HepG2 (cell line): ENCODE data around the gene CCT6A. TPM values are rescaled to one million over a fixed set of nuclear protein-coding genes. Genes with fewer than 3 reads are reported as not detected.
A peak's percentile ranks its signal among the peaks of the same experiment; 100 is the strongest.

Source experiments
- CAMTA2 ChIP-seq: sonication (generic); formaldehyde crosslinking; IDR thresholded peaks from 2 replicates; pipeline ENCODE4 v1.4.0; 2020; ENCODE audit warnings: mild to moderate bottlenecking, missing genetic modification reagents, borderline replicate concordance
- CBX2 ChIP-seq, 2 experiments: fragments of 200-600 bp in 1 of 2; sonication (generic); formaldehyde crosslinking in 1 of 2; IDR thresholded peaks; 2 replicates each; pipeline versions ENCODE4 v1.7.0 to v1.8.1; 2018 to 2022; ENCODE audit warnings: low read depth in 2 of 2, low read length in 1 of 2, mild to moderate bottlenecking in 1 of 2, missing genetic modification reagents in 1 of 2
- CEBPB ChIP-seq: IDR thresholded peaks from 2 replicates; pipeline ENCODE4 v1.6.1; 2011; ENCODE audit warnings: low read depth, low read length, improper control_type of control experiment, borderline replicate concordance
- GTF3A ChIP-seq: sonication (generic); formaldehyde crosslinking; conservative IDR thresholded peaks from 2 replicates; pipeline ENCODE4 v1.4.0; 2020; ENCODE audit warnings: mild to moderate bottlenecking, missing genetic modification reagents
- JUNB ChIP-seq: sonication (generic); formaldehyde crosslinking; IDR thresholded peaks from 2 replicates; pipeline ENCODE4 v1.8.0; 2022; ENCODE audit warnings: missing genetic modification reagents, mild to moderate bottlenecking, borderline replicate concordance
- KDM1A ChIP-seq: IDR thresholded peaks from 2 replicates; pipeline ENCODE4 v1.6.1; 2016; ENCODE audit warnings: missing compliant biosample characterization
- PLRG1 ChIP-seq: fragments of 450-650 bp; conservative IDR thresholded peaks from 2 replicates; pipeline ENCODE4 v1.6.1; 2016
- THAP11 ChIP-seq: IDR thresholded peaks from 2 replicates; pipeline ENCODE4 v1.6.1; 2016; ENCODE audit warnings: missing biosample characterization, missing genetic modification reagents
- ZNF101 ChIP-seq: sonication (generic); formaldehyde crosslinking; IDR thresholded peaks from 2 replicates; pipeline ENCODE4 v1.4.0; 2020; ENCODE audit warnings: mild to moderate bottlenecking, low read depth, missing genetic modification reagents, borderline replicate concordance
- ZNF790 ChIP-seq: sonication (generic); formaldehyde crosslinking; IDR thresholded peaks from 2 replicates; pipeline ENCODE4 v1.8.0; 2022; ENCODE audit warnings: missing genetic modification reagents, mild to moderate bottlenecking, borderline replicate concordance
- polyA plus RNA-seq, 8 experiments: library from polyadenylated mRNA; depleted of rRNA in 3 of 8; stranded (reverse) in 7 of 8; unstranded in 1 of 8; fragments of >200 nt; fragmentation: Illumina TruSeq in 4 of 8; extraction: Trizol in 4 of 8; gene quantifications; 2 replicates each; pipeline versions ENCODE4 v1.2.1 to v1.2.3, GENCODE V29; 2011 to 2016; ENCODE audit warnings: low read depth in 4 of 8, missing spikeins in 1 of 8, mixed read lengths in 1 of 8; ENCODE audit not compliant: insufficient read depth in 1 of 8
- total RNA-seq, 5 experiments: library from RNA; depleted of rRNA; stranded (reverse); fragments of >200 nt; fragmentation: Illumina TruSeq; extraction: Trizol; gene quantifications; 2 replicates each; pipeline ENCODE4 v1.2.3, GENCODE V29; 2016; ENCODE audit warnings: low read depth in 1 of 5
- TF ChIP-seq, protein P1 (sequence below): sonication (generic); formaldehyde crosslinking; IDR thresholded peaks from 2 replicates; pipeline ENCODE4 v1.4.0; 2020; ENCODE audit warnings: missing genetic modification reagents
- TF ChIP-seq, protein P2 (sequence below): sonication (generic); formaldehyde crosslinking; conservative IDR thresholded peaks from 2 replicates; pipeline ENCODE4 v1.8.1; 2023; ENCODE audit warnings: missing genetic modification reagents
- TF ChIP-seq, protein P3 (sequence below): sonication (generic); formaldehyde crosslinking; IDR thresholded peaks from 2 replicates; pipeline ENCODE4 v1.5.1; 2020; ENCODE audit warnings: missing genetic modification reagents, mild to moderate bottlenecking, borderline replicate concordance
- TF ChIP-seq, protein P4 (sequence below): sonication (generic); formaldehyde crosslinking; IDR thresholded peaks from 2 replicates; pipeline ENCODE4 v1.4.0; 2020; ENCODE audit warnings: missing genetic modification reagents, borderline replicate concordance
- TF ChIP-seq, protein P5 (sequence below), 2 experiments: fragments of 450-650 bp in 1 of 2; sonication (generic) in 1 of 2; formaldehyde crosslinking; IDR thresholded peaks; 2 replicates each; pipeline versions ENCODE4 v1.5.0 to v1.8.0; 2020 to 2022; ENCODE audit warnings: mild to moderate bottlenecking in 1 of 2, missing genetic modification reagents in 1 of 2
- TF ChIP-seq, protein P6 (sequence below): sonication (generic); formaldehyde crosslinking; IDR thresholded peaks from 2 replicates; pipeline ENCODE4 v1.8.0; 2022; ENCODE audit warnings: mild to moderate bottlenecking, missing genetic modification reagents

Gene CCT6A
- total and polyA plus RNA-seq, 2 of the 13 experiments (the other 11 are each of a cell fraction or from before 2014, with no cell fraction given) = 219 to 292 TPM

DNA sequence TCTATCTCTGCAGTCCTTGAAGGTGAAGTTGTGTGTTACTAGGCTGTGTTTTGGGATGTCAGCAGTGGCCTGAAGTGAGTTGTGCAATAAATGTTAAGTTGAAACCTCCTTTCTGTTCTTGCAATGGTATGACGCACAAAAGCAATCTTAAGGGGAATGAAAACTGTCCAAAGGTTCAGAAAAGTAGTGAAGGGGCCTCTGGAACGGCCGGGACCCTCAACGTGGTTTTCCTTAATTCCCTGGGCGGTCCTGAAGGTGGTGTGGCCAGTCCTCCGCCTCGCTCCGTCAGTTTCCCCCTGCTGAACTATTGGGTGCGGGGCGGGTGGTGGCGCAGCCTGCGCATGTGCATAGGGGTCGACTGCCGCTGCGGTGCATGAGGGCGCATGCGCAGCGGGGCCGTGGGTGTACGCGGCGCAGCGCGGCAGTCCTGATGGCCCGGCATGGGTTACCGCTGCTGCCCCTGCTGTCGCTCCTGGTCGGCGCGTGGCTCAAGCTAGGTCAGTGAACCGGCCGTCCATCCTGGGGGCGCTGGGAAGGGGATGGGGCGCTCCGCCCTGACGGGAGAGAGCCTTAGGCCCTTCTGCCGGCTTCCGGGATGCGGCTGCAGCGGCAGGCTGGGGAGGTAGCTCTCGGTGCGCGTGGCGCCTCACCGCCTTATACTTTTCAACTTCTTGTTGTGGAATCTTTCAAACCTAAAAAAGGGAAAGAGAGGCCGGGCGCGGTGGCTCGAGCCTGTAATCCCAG is 12.5 kb downstream of the CCT6A start, which contains the start of gene SUMF2 (continued):
- TF ChIP-seq, protein P1, sequence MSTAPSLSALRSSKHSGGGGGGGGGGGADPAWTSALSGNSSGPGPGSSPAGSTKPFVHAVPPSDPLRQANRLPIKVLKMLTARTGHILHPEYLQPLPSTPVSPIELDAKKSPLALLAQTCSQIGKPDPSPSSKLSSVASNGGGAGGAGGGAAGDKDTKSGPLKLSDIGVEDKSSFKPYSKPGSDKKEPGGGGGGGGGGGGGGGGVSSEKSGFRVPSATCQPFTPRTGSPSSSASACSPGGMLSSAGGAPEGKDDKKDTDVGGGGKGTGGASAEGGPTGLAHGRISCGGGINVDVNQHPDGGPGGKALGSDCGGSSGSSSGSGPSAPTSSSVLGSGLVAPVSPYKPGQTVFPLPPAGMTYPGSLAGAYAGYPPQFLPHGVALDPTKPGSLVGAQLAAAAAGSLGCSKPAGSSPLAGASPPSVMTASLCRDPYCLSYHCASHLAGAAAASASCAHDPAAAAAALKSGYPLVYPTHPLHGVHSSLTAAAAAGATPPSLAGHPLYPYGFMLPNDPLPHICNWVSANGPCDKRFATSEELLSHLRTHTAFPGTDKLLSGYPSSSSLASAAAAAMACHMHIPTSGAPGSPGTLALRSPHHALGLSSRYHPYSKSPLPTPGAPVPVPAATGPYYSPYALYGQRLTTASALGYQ = no peak; the same call in 1 of the 2 replicates
- TF ChIP-seq CEBPB (peak; percentile 94), ZNF790 (CRISPR knock-in tag) (no peak), CBX2 (IDR thresholded peaks at IDR 0.05; ENCODE audit: low read depth, low read length) (no peak), CBX2 (CRISPR knock-in tag; IDR thresholded peaks at IDR 0.05; ENCODE audit: low read depth) (0 out of 2 replicates have a peak, but pooled peaks have one; percentile 69), KDM1A (CRISPR knock-in tag) (no peak), THAP11 (CRISPR knock-in tag) (no peak), ZNF101 (CRISPR knock-in tag) (no peak), GTF3A (CRISPR knock-in tag) (no peak), CAMTA2 (CRISPR knock-in tag) (no peak), JUNB (CRISPR knock-in tag) (no peak), PLRG1 (no peak)
- TF ChIP-seq, protein P2, sequence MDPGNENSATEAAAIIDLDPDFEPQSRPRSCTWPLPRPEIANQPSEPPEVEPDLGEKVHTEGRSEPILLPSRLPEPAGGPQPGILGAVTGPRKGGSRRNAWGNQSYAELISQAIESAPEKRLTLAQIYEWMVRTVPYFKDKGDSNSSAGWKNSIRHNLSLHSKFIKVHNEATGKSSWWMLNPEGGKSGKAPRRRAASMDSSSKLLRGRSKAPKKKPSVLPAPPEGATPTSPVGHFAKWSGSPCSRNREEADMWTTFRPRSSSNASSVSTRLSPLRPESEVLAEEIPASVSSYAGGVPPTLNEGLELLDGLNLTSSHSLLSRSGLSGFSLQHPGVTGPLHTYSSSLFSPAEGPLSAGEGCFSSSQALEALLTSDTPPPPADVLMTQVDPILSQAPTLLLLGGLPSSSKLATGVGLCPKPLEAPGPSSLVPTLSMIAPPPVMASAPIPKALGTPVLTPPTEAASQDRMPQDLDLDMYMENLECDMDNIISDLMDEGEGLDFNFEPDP (CRISPR knock-in tag) = no peak
- TF ChIP-seq, protein P3, sequence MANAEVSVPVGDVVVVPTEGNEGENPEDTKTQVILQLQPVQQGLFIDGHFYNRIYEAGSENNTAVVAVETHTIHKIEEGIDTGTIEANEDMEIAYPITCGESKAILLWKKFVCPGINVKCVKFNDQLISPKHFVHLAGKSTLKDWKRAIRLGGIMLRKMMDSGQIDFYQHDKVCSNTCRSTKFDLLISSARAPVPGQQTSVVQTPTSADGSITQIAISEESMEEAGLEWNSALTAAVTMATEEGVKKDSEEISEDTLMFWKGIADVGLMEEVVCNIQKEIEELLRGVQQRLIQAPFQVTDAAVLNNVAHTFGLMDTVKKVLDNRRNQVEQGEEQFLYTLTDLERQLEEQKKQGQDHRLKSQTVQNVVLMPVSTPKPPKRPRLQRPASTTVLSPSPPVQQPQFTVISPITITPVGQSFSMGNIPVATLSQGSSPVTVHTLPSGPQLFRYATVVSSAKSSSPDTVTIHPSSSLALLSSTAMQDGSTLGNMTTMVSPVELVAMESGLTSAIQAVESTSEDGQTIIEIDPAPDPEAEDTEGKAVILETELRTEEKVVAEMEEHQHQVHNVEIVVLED (CRISPR knock-in tag) = peak; percentile 80
- TF ChIP-seq, protein P4, sequence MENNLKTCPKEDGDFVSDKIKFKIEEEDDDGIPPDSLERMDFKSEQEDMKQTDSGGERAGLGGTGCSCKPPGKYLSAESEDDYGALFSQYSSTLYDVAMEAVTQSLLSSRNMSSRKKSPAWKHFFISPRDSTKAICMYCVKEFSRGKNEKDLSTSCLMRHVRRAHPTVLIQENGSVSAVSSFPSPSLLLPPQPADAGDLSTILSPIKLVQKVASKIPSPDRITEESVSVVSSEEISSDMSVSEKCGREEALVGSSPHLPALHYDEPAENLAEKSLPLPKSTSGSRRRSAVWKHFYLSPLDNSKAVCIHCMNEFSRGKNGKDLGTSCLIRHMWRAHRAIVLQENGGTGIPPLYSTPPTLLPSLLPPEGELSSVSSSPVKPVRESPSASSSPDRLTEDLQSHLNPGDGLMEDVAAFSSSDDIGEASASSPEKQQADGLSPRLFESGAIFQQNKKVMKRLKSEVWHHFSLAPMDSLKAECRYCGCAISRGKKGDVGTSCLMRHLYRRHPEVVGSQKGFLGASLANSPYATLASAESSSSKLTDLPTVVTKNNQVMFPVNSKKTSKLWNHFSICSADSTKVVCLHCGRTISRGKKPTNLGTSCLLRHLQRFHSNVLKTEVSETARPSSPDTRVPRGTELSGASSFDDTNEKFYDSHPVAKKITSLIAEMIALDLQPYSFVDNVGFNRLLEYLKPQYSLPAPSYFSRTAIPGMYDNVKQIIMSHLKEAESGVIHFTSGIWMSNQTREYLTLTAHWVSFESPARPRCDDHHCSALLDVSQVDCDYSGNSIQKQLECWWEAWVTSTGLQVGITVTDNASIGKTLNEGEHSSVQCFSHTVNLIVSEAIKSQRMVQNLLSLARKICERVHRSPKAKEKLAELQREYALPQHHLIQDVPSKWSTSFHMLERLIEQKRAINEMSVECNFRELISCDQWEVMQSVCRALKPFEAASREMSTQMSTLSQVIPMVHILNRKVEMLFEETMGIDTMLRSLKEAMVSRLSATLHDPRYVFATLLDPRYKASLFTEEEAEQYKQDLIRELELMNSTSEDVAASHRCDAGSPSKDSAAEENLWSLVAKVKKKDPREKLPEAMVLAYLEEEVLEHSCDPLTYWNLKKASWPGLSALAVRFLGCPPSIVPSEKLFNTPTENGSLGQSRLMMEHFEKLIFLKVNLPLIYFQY (CRISPR knock-in tag) = no peak; the same call in 1 of the 2 replicates
- TF ChIP-seq, protein P5, sequence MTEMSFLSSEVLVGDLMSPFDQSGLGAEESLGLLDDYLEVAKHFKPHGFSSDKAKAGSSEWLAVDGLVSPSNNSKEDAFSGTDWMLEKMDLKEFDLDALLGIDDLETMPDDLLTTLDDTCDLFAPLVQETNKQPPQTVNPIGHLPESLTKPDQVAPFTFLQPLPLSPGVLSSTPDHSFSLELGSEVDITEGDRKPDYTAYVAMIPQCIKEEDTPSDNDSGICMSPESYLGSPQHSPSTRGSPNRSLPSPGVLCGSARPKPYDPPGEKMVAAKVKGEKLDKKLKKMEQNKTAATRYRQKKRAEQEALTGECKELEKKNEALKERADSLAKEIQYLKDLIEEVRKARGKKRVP (CRISPR knock-in tag; IDR thresholded peaks at IDR 0.05) = peak in 1 of 2 experiments; percentile 19; a peak in 1 of 4 replicates
- TF ChIP-seq, protein P6, sequence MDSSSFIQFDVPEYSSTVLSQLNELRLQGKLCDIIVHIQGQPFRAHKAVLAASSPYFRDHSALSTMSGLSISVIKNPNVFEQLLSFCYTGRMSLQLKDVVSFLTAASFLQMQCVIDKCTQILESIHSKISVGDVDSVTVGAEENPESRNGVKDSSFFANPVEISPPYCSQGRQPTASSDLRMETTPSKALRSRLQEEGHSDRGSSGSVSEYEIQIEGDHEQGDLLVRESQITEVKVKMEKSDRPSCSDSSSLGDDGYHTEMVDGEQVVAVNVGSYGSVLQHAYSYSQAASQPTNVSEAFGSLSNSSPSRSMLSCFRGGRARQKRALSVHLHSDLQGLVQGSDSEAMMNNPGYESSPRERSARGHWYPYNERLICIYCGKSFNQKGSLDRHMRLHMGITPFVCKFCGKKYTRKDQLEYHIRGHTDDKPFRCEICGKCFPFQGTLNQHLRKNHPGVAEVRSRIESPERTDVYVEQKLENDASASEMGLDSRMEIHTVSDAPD = peak; percentile 82; the same call in 1 of the 2 replicates
